ENCODE measurements around the gene OR5H15.
A peak's percentile ranks its signal among the peaks of the same experiment; 100 is the strongest.
"Not testable (repeated sequence)": the region's sequence is repeated elsewhere in the genome, so short reads cannot be mapped to it uniquely, and the experiment has no call there.

OR5H15 gene

GRCh38 chr3:98166396-98166795 lies at the start of gene OR5H15:
OR5H15 (plus strand) TSS chr3:98166696; CDS start chr3:98168700, 2,004 bp downstream.
- H3K27ac Mint-ChIP-seq: no peak within 1 kb of the TSS
- H3K27me3 Mint-ChIP-seq: no peaks in the 10 kb centered on the region
- no peaks in the 10 kb centered on the region for H3K4me1 Mint-ChIP-seq
- ATAC-seq (replicated peaks) (no peak), DNase-seq (no peak)
- H3K9me3 Mint-ChIP-seq: peaks cover 2 to 3% of the 10 kb centered on the region in 2 donors
- no peaks in the 10 kb centered on the region for H3K36me3 Mint-ChIP-seq
- no peak within 1 kb of the TSS for H3K4me3 Mint-ChIP-seq

GRCh38 chr3:98130421-98130820 lies 36.1 kb upstream of the OR5H15 start, which contains the start of gene OR5H1:
OR5H1 (plus strand) TSS chr3:98130721; CDS start chr3:98132698, 1,977 bp downstream.
- H3K4me1 Mint-ChIP-seq: no peaks in the 10 kb centered on the region

GRCh38 chr3:98136631-98137030 lies 29.9 kb upstream of the OR5H15 start:
- Mint-ChIP-seq H3K4me3 (no peak overlapping the region), H3K27me3 (no peaks in the 10 kb centered on the region), H3K9me3 (peaks cover 0 to 2% of the 10 kb centered on the region in 2 donors), H3K4me1 (no peaks in the 10 kb centered on the region), H3K36me3 (no peaks in the 10 kb centered on the region), H3K27ac (no peak overlapping the region)
- DNase-seq: no peak
- no peak for ATAC-seq (replicated peaks)

More at GRCh38 chr3:98130421-98130820, 36.1 kb upstream of the OR5H15 start, which contains the start of gene OR5H1:
- no peak for ATAC-seq (replicated peaks)
- Mint-ChIP-seq H3K9me3 (peaks cover 3 to 7% of the 10 kb centered on the region in 2 donors), H3K36me3 (no peaks in the 10 kb centered on the region), H3K27me3 (no peaks in the 10 kb centered on the region), H3K27ac (no peak within 1 kb of the TSS), H3K4me3 (no peak within 1 kb of the TSS)
- no peak for DNase-seq

- not testable (repeated sequence) for H3K4me1 Mint-ChIP-seq; H3K4me3 Mint-ChIP-seq; ATAC-seq (replicated peaks); DNase-seq; H3K27ac Mint-ChIP-seq; H3K27me3 Mint-ChIP-seq; H3K36me3 Mint-ChIP-seq; H3K9me3 Mint-ChIP-seq
These were observed 28.5 kb upstream of the OR5H15 start for GRCh38 chr3:98137826-98138557.

- no peaks in the 10 kb centered on the region for H3K36me3 Mint-ChIP-seq
- peaks cover 0 to 1% of the 10 kb centered on the region in 2 donors for H3K9me3 Mint-ChIP-seq
- no peaks in the 10 kb centered on the region for H3K27me3 Mint-ChIP-seq
- H3K4me3 Mint-ChIP-seq: no peak overlapping the region
- DNase-seq (no peak), ATAC-seq (replicated peaks) (no peak)
- no peaks in the 10 kb centered on the region for H3K4me1 Mint-ChIP-seq
- H3K27ac Mint-ChIP-seq: no peak overlapping the region
These were observed 26.0 kb upstream of the OR5H15 start for GRCh38 chr3:98140531-98140930.

- no peak for DNase-seq
- H3K27me3 Mint-ChIP-seq: no peaks in the 10 kb centered on the region
- H3K4me3 Mint-ChIP-seq: no peak within 1 kb of the TSS
- ATAC-seq (replicated peaks): no peak
- no peak within 1 kb of the TSS for H3K27ac Mint-ChIP-seq
- peaks cover 2 to 3% of the 10 kb centered on the region in 2 donors for H3K9me3 Mint-ChIP-seq
- no peaks in the 10 kb centered on the region for H3K4me1 Mint-ChIP-seq
- no peaks in the 10 kb centered on the region for H3K36me3 Mint-ChIP-seq
These were observed 19.3 kb upstream of the OR5H15 start, which contains the start of gene OR5H14 for GRCh38 chr3:98147179-98147578. OR5H14 (plus strand) TSS chr3:98147479; CDS start chr3:98149386, 1,907 bp downstream.

- Mint-ChIP-seq H3K27me3 (no peaks in the 10 kb centered on the region), H3K36me3 (no peaks in the 10 kb centered on the region), H3K4me3 (no peak overlapping the region), H3K27ac (no peak overlapping the region), H3K9me3 (peaks cover 3 to 6% of the 10 kb centered on the region in 2 donors), H3K4me1 (no peaks in the 10 kb centered on the region)
- DNase-seq (no peak), ATAC-seq (replicated peaks) (no peak)
These were observed 17.7 kb upstream of the OR5H15 start for GRCh38 chr3:98148751-98149150.

GRCh38 chr3:98149456-98149855 lies 17.0 kb upstream of the OR5H15 start:
- not testable (repeated sequence) for ATAC-seq (replicated peaks); H3K4me3 Mint-ChIP-seq; H3K9me3 Mint-ChIP-seq; H3K27ac Mint-ChIP-seq; H3K36me3 Mint-ChIP-seq; H3K27me3 Mint-ChIP-seq; H3K4me1 Mint-ChIP-seq; DNase-seq

GRCh38 chr3:98151241-98151640 lies 15.3 kb upstream of the OR5H15 start:
- Mint-ChIP-seq H3K4me1 (no peaks in the 10 kb centered on the region), H3K27ac (no peak overlapping the region), H3K9me3 (peaks cover 3 to 6% of the 10 kb centered on the region in 2 donors), H3K27me3 (no peaks in the 10 kb centered on the region), H3K4me3 (no peak overlapping the region), H3K36me3 (no peaks in the 10 kb centered on the region)
- ATAC-seq (replicated peaks) (no peak), DNase-seq (no peak)

- no peaks in the 10 kb centered on the region for H3K36me3 Mint-ChIP-seq
- H3K4me3 Mint-ChIP-seq: no peak overlapping the region
- no peaks in the 10 kb centered on the region for H3K27me3 Mint-ChIP-seq
- no peak overlapping the region for H3K27ac Mint-ChIP-seq
- no peaks in the 10 kb centered on the region for H3K4me1 Mint-ChIP-seq
- no peak for DNase-seq
- peaks cover 0 to 5% of the 10 kb centered on the region in 2 donors for H3K9me3 Mint-ChIP-seq
- ATAC-seq (replicated peaks): no peak
These were observed 4.6 kb downstream of the OR5H15 start for GRCh38 chr3:98171071-98171470.

GRCh38 chr3:98172621-98173020 lies 6.1 kb downstream of the OR5H15 start:
- ATAC-seq (replicated peaks) (no peak), DNase-seq (no peak)
- H3K4me3 Mint-ChIP-seq: no peak overlapping the region
- no peaks in the 10 kb centered on the region for H3K4me1 Mint-ChIP-seq
- H3K36me3 Mint-ChIP-seq: no peaks in the 10 kb centered on the region
- H3K9me3 Mint-ChIP-seq: peaks cover 0 to 9% of the 10 kb centered on the region in 2 donors
- H3K27me3 Mint-ChIP-seq: no peaks in the 10 kb centered on the region
- H3K27ac Mint-ChIP-seq: no peak overlapping the region

- no peak overlapping the region for H3K27ac Mint-ChIP-seq
- peaks cover 0 to 2% of the 10 kb centered on the region in 2 donors for H3K36me3 Mint-ChIP-seq
- ATAC-seq (replicated peaks) (no peak), DNase-seq (no peak)
- no peaks in the 10 kb centered on the region for H3K4me1 Mint-ChIP-seq
- H3K4me3 Mint-ChIP-seq: no peak overlapping the region
- H3K9me3 Mint-ChIP-seq: peaks cover 0 to 4% of the 10 kb centered on the region in 2 donors
- no peaks in the 10 kb centered on the region for H3K27me3 Mint-ChIP-seq
These were observed 13.9 kb downstream of the OR5H15 start for GRCh38 chr3:98180319-98180890.

- H3K27ac Mint-ChIP-seq: no peak overlapping the region
- DNase-seq: no peak
- ATAC-seq (replicated peaks): no peak
- no peak overlapping the region for H3K4me3 Mint-ChIP-seq
- peaks cover 0 to 1% of the 10 kb centered on the region in 2 donors for H3K9me3 Mint-ChIP-seq
- no peaks in the 10 kb centered on the region for H3K27me3 Mint-ChIP-seq
- no peaks in the 10 kb centered on the region for H3K4me1 Mint-ChIP-seq
- H3K36me3 Mint-ChIP-seq: peaks cover 0 to 2% of the 10 kb centered on the region in 2 donors
These were observed 15.7 kb downstream of the OR5H15 start for GRCh38 chr3:98182196-98182595.

GRCh38 chr3:98185180-98185579 lies 18.7 kb downstream of the OR5H15 start:
- Mint-ChIP-seq H3K27ac (no peak overlapping the region), H3K4me1 (peaks cover 2 to 5% of the 10 kb centered on the region in 2 donors), H3K4me3 (no peak overlapping the region), H3K36me3 (no peaks in the 10 kb centered on the region), H3K27me3 (no peaks in the 10 kb centered on the region), H3K9me3 (no peaks in the 10 kb centered on the region)
- ATAC-seq (replicated peaks): no peak
- DNase-seq: no peak

- ATAC-seq (replicated peaks): peak; percentile 83 to 84
- Mint-ChIP-seq H3K4me1 (peaks cover 2 to 5% of the 10 kb centered on the region in 2 donors), H3K27ac (no peak overlapping the region), H3K27me3 (no peaks in the 10 kb centered on the region), H3K4me3 (no peak overlapping the region), H3K36me3 (no peaks in the 10 kb centered on the region), H3K9me3 (peaks cover 0 to 9% of the 10 kb centered on the region in 2 donors)
- no peak for DNase-seq
These were observed 22.0 kb downstream of the OR5H15 start for GRCh38 chr3:98188545-98188944.

All from stimulated activated naive B cell treated with anti-CD40 and anti-IgM and Interleukin-4, amounts not matched to agents 10 μg/mL and 1 μg/mL and 100 μg/mL, for 72 hours (primary cell).